Midbrain (tissue), 1 donor: ENCODE data around the gene PFDN4.

Experiments
- DNase-seq: peaks from one replicate; lab custom pipeline; 2025; lab: John Stamatoyannopoulos, UW

Gene PFDN4

DNA sequence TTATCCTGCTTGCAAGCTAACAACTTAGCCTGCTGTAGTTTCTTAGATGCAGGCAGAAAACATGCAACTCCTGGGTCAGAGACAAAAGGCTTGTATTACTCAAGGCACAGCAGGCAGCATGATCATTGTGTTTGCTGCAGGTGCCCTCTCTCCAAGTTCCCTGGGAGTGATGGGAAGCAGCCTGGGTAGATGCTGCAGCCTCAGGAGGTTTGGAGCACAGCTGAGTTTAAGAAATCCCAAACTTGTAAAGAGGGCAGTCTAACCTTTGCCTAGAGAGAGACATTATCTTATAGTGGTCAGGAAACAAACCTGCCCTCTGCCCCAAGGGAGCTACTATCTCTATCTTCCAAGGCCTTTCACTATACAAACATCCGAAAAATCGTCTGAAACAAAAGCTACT, 61.1 kb downstream of the PFDN4 start:
- DNase-seq, result no peak
